ENCODE results near the gene SLC44A1. TPM values are rescaled to one million over a fixed set of nuclear protein-coding genes. Genes with fewer than 3 reads are reported as not detected.
A peak's percentile ranks its signal among the peaks of the same experiment; 100 is the strongest.

The SLC44A1 gene
- polyA plus RNA-seq, 3 donors: 6.9 to 52.1 (median 46.5) TPM

DNA sequence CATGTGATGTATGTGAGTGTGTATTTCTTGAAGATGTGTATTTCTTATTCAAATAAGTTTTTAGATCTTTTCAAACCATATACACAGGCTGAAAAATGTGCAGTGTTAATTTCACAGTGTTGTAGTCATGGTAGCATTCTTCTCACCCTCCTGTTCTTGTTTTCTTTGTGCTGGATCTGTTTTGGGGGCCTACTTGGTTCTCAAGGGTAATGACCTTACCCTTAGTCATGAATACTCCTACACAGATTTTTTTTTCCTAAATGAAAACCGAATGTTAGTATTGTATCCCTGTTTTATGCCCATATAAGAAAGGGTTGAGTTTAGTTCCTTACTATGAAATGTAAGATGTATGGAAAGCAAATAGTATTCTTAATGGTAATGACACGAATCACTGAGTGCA, 88.0 kb downstream of the SLC44A1 start:
- Histone ChIP-seq H2AFZ (ENCODE audit: insufficient read depth, low read depth, low read length, poor library complexity, severe bottlenecking) (no peak overlapping the region), H3K27ac (ENCODE audit: low read depth in 1 of 2, low read length in 2 of 2) (no peak overlapping the region), H3K79me2 (ENCODE audit: insufficient read depth, low read length) (peaks cover 20% of the 10 kb centered on the region), H3K9me3 (replicated peaks in 1 of 2; ENCODE audit: control insufficient read depth in 1 of 2, insufficient read depth in 1 of 2, low read length in 2 of 2) (no peaks in the 10 kb centered on the region), H3K36me3 (replicated peaks in 1 of 2; ENCODE audit: control insufficient read depth in 1 of 2, insufficient read depth in 2 of 2, low read length in 2 of 2) (peaks cover 15 to 31% of the 10 kb centered on the region in 2 donors), H3K4me1 (ENCODE audit: control insufficient read depth in 1 of 2, insufficient read depth in 2 of 2, low read length in 2 of 2) (no peaks in the 10 kb centered on the region), H3K4me3 (replicated peaks in 1 of 3; ENCODE audit: low read depth in 2 of 3, low read length in 3 of 3) (no peak overlapping the region), H3K4me2 (replicated peaks; ENCODE audit: extremely low read depth, low read length, poor library complexity, severe bottlenecking) (no peak overlapping the region), H3K27me3 (ENCODE audit: control insufficient read depth in 2 of 2, insufficient read depth in 2 of 2, low read length in 2 of 2) (no peaks in the 10 kb centered on the region), H4K20me1 (ENCODE audit: insufficient read depth, low read length) (no peaks in the 10 kb centered on the region), H3K9ac (ENCODE audit: insufficient read depth, low read length, poor library complexity, severe bottlenecking) (no peak overlapping the region)
- Mint-ChIP-seq H3K4me3 (no peak overlapping the region), H3K4me1 (peaks cover 11% of the 10 kb centered on the region), H3K27ac (peak overlapping the region in 1 of 7 donors; percentile 22), H3K36me3 (peaks cover 36 to 67% of the 10 kb centered on the region in 2 donors), H3K9me3 (no peaks in the 10 kb centered on the region), H3K27me3 (ENCODE audit: low read depth in 3 of 3) (no peaks in the 10 kb centered on the region)
- DNase-seq: no peak
- TF ChIP-seq, protein P1, sequence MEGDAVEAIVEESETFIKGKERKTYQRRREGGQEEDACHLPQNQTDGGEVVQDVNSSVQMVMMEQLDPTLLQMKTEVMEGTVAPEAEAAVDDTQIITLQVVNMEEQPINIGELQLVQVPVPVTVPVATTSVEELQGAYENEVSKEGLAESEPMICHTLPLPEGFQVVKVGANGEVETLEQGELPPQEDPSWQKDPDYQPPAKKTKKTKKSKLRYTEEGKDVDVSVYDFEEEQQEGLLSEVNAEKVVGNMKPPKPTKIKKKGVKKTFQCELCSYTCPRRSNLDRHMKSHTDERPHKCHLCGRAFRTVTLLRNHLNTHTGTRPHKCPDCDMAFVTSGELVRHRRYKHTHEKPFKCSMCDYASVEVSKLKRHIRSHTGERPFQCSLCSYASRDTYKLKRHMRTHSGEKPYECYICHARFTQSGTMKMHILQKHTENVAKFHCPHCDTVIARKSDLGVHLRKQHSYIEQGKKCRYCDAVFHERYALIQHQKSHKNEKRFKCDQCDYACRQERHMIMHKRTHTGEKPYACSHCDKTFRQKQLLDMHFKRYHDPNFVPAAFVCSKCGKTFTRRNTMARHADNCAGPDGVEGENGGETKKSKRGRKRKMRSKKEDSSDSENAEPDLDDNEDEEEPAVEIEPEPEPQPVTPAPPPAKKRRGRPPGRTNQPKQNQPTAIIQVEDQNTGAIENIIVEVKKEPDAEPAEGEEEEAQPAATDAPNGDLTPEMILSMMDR (IDR thresholded peaks at IDR 0.05): no peak
- WGBS (ENCODE audit: insufficient coverage): no CpG with 5 or more reads among the region's 2 CpGs
- intact Hi-C loops (cut with micrococcal nuclease): no loop called here

DNA sequence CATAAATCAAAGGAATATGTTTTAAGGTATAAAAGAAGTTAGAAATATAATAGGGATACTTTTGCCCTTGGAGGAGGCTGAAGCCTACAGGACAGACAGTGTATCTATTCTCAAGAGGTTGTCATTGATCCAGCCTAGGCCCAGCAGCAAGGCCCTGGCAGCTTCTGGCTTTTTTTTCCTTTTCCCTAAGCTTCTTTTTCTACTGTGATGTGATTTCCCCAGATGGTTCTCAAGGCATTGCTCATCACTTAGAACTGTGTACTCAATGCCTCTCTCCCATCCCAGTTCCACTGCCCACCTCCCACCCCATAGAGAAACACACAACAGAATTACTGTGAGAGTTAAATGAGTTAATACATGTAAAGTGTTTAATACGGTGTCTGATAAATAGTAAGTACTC, 88.6 kb downstream of the SLC44A1 start:
- Histone ChIP-seq H3K9me3 (replicated peaks in 1 of 2; ENCODE audit: control insufficient read depth in 1 of 2, insufficient read depth in 1 of 2, low read length in 2 of 2) (no peaks in the 10 kb centered on the region), H3K4me2 (replicated peaks; ENCODE audit: extremely low read depth, low read length, poor library complexity, severe bottlenecking) (no peak overlapping the region), H3K9ac (ENCODE audit: insufficient read depth, low read length, poor library complexity, severe bottlenecking) (no peak overlapping the region), H3K36me3 (replicated peaks in 1 of 2; ENCODE audit: control insufficient read depth in 1 of 2, insufficient read depth in 2 of 2, low read length in 2 of 2) (peaks cover 21 to 37% of the 10 kb centered on the region in 2 donors), H2AFZ (ENCODE audit: insufficient read depth, low read depth, low read length, poor library complexity, severe bottlenecking) (no peak overlapping the region), H3K4me1 (ENCODE audit: control insufficient read depth in 1 of 2, insufficient read depth in 2 of 2, low read length in 2 of 2) (no peaks in the 10 kb centered on the region), H4K20me1 (ENCODE audit: insufficient read depth, low read length) (no peaks in the 10 kb centered on the region), H3K27me3 (ENCODE audit: control insufficient read depth in 2 of 2, insufficient read depth in 2 of 2, low read length in 2 of 2) (no peaks in the 10 kb centered on the region), H3K27ac (ENCODE audit: low read depth in 1 of 2, low read length in 2 of 2) (no peak overlapping the region), H3K4me3 (replicated peaks in 1 of 3; ENCODE audit: low read depth in 2 of 3, low read length in 3 of 3) (no peak overlapping the region), H3K79me2 (ENCODE audit: insufficient read depth, low read length) (peaks cover 20% of the 10 kb centered on the region)
- peaks cover 10% of the 10 kb centered on the region for H3K4me1 Mint-ChIP-seq
- no CpG with 5 or more reads among the region's 1 CpG for WGBS (ENCODE audit: insufficient coverage)
- intact Hi-C loops (cut with micrococcal nuclease): no loop called here
- TF ChIP-seq, protein P1 (IDR thresholded peaks at IDR 0.05): no peak
- H3K4me3 Mint-ChIP-seq: no peak overlapping the region
- no peak for DNase-seq
- no peaks in the 10 kb centered on the region for H3K27me3 Mint-ChIP-seq (ENCODE audit: low read depth in 3 of 3)
- H3K9me3 Mint-ChIP-seq: no peaks in the 10 kb centered on the region
- H3K27ac Mint-ChIP-seq: no peak overlapping the region
- peaks cover 36 to 70% of the 10 kb centered on the region in 2 donors for H3K36me3 Mint-ChIP-seq
